ENCODE measurements around the gene MLPH.

The MLPH gene

GRCh38 chr2:237525559-237526157 lies 38.6 kb downstream of the MLPH start:
- Histone ChIP-seq H3K27me3 (ENCODE audit: insufficient read depth, poor library complexity, severe bottlenecking) (no peaks in the 10 kb centered on the region), H3K27ac (replicated peaks) (no peak overlapping the region), H3K4me3 (replicated peaks; ENCODE audit: insufficient read depth, low read length) (no peak overlapping the region)
- TF ChIP-seq CTCF (IDR thresholded peaks at IDR 0.05; ENCODE audit: insufficient read depth, low read length), result no peak
- no peak for TF ChIP-seq GABPA (IDR thresholded peaks at IDR 0.05; ENCODE audit: low read depth)
- no peak for TF ChIP-seq SPI1 (IDR thresholded peaks at IDR 0.05; ENCODE audit: borderline replicate concordance, low read depth)
- TF ChIP-seq POLR2AphosphoS5 (IDR thresholded peaks at IDR 0.05; ENCODE audit: low read depth), result no peak
- TF ChIP-seq REST (IDR thresholded peaks at IDR 0.05; ENCODE audit: insufficient replicate concordance, low read depth), result no peak
- no peak for DNase-seq (ENCODE audit: low read depth in 1 of 2, low spot score in 1 of 2)

GRCh38 chr2:237527233-237527632 lies 40.2 kb downstream of the MLPH start:
- no peak for TF ChIP-seq CTCF (IDR thresholded peaks at IDR 0.05; ENCODE audit: insufficient read depth, low read length)
- no peak for TF ChIP-seq REST (IDR thresholded peaks at IDR 0.05; ENCODE audit: insufficient replicate concordance, low read depth)
- TF ChIP-seq POLR2AphosphoS5 (IDR thresholded peaks at IDR 0.05; ENCODE audit: low read depth), result no peak
- TF ChIP-seq GABPA (IDR thresholded peaks at IDR 0.05; ENCODE audit: low read depth), result no peak
- no peak for TF ChIP-seq SPI1 (IDR thresholded peaks at IDR 0.05; ENCODE audit: borderline replicate concordance, low read depth)
- H3K27ac ChIP-seq (replicated peaks), result no peak overlapping the region
- no peak overlapping the region for H3K4me3 ChIP-seq (replicated peaks; ENCODE audit: insufficient read depth, low read length)
- DNase-seq (ENCODE audit: low read depth in 1 of 2, low spot score in 1 of 2), result no peak
- H3K27me3 ChIP-seq (ENCODE audit: insufficient read depth, poor library complexity, severe bottlenecking), result no peaks in the 10 kb centered on the region

- DNase-seq (ENCODE audit: low read depth in 1 of 2, low spot score in 1 of 2), result no peak
- Histone ChIP-seq H3K27ac (replicated peaks) (no peak overlapping the region), H3K4me3 (replicated peaks; ENCODE audit: insufficient read depth, low read length) (no peak overlapping the region), H3K27me3 (ENCODE audit: insufficient read depth, poor library complexity, severe bottlenecking) (no peaks in the 10 kb centered on the region)
- TF ChIP-seq REST (IDR thresholded peaks at IDR 0.05; ENCODE audit: insufficient replicate concordance, low read depth) (no peak), POLR2AphosphoS5 (IDR thresholded peaks at IDR 0.05; ENCODE audit: low read depth) (no peak), CTCF (IDR thresholded peaks at IDR 0.05; ENCODE audit: insufficient read depth, low read length) (no peak), SPI1 (IDR thresholded peaks at IDR 0.05; ENCODE audit: borderline replicate concordance, low read depth) (no peak), GABPA (IDR thresholded peaks at IDR 0.05; ENCODE audit: low read depth) (no peak)
These were observed 40.7 kb downstream of the MLPH start for GRCh38 chr2:237527766-237528165.

All from HL-60 (cell line).